ENCODE measurements around the gene SPEM2.

GRCh38 chr17:7425756-7426155 lies 340 bp downstream of the SPEM2 start:
- no peak for TF ChIP-seq POLR2AphosphoS5 (IDR thresholded peaks at IDR 0.05)
- TF ChIP-seq POLR2A (IDR thresholded peaks at IDR 0.05) = no peak
- no peak for TF ChIP-seq EP300 (IDR thresholded peaks at IDR 0.05)
- no peak for TF ChIP-seq CTCF (IDR thresholded peaks at IDR 0.05)

All from upper lobe of left lung (tissue), 4 donors.